ENCODE measurements around the gene HAT1.

The HAT1 gene

GRCh38 chr2:171880774-171881173 lies 41.5 kb upstream of the HAT1 start:
- no peak for ATAC-seq (ENCODE audit: low read depth)
- Histone ChIP-seq H3K4me1 (ENCODE audit: insufficient read depth, poor library complexity, severe bottlenecking) (peaks cover 9% of the 10 kb centered on the region), H3K27me3 (ENCODE audit: insufficient read depth, poor library complexity, severe bottlenecking) (no peaks in the 10 kb centered on the region), H3K36me3 (ENCODE audit: low read depth) (no peaks in the 10 kb centered on the region), H3K27ac (ENCODE audit: poor library complexity, severe bottlenecking) (no peak overlapping the region), H3K9me3 (ENCODE audit: severe bottlenecking) (no peaks in the 10 kb centered on the region), H3K4me3 (ENCODE audit: severe bottlenecking) (no peak overlapping the region)
- no peak for TF ChIP-seq CTCF (IDR thresholded peaks at IDR 0.05; ENCODE audit: poor library complexity, severe bottlenecking)
- no peak for DNase-seq (ENCODE audit: low spot score)

- H3K27ac ChIP-seq (ENCODE audit: poor library complexity, severe bottlenecking), result no peak overlapping the region
- H3K36me3 ChIP-seq (ENCODE audit: low read depth), result peaks cover 4% of the 10 kb centered on the region; the same call in 1 of the 2 replicates
- TF ChIP-seq CTCF (IDR thresholded peaks at IDR 0.05; ENCODE audit: poor library complexity, severe bottlenecking), result no peak
- no peak overlapping the region for H3K4me3 ChIP-seq (ENCODE audit: severe bottlenecking)
- ATAC-seq (ENCODE audit: low read depth) (no peak), DNase-seq (ENCODE audit: low spot score) (no peak)
- H3K27me3 ChIP-seq (ENCODE audit: insufficient read depth, poor library complexity, severe bottlenecking), result no peaks in the 10 kb centered on the region
- no peaks in the 10 kb centered on the region for H3K9me3 ChIP-seq (ENCODE audit: severe bottlenecking)
- H3K4me1 ChIP-seq (ENCODE audit: insufficient read depth, poor library complexity, severe bottlenecking), result peaks cover 9% of the 10 kb centered on the region
Observed at GRCh38 chr2:171882089-171882769, 40.0 kb upstream of the HAT1 start.

GRCh38 chr2:171883275-171883893 lies 38.9 kb upstream of the HAT1 start:
- ATAC-seq (ENCODE audit: low read depth) (no peak), DNase-seq (ENCODE audit: low spot score) (no peak)
- Histone ChIP-seq H3K4me1 (ENCODE audit: insufficient read depth, poor library complexity, severe bottlenecking) (peaks cover 7% of the 10 kb centered on the region), H3K9me3 (ENCODE audit: severe bottlenecking) (no peaks in the 10 kb centered on the region), H3K27me3 (ENCODE audit: insufficient read depth, poor library complexity, severe bottlenecking) (no peaks in the 10 kb centered on the region), H3K36me3 (ENCODE audit: low read depth) (peaks cover 4% of the 10 kb centered on the region; the same call in 1 of the 2 replicates), H3K4me3 (ENCODE audit: severe bottlenecking) (no peak overlapping the region), H3K27ac (ENCODE audit: poor library complexity, severe bottlenecking) (no peak overlapping the region)
- TF ChIP-seq CTCF (IDR thresholded peaks at IDR 0.05; ENCODE audit: poor library complexity, severe bottlenecking), result no peak

- no peaks in the 10 kb centered on the region for H3K27me3 ChIP-seq (ENCODE audit: insufficient read depth, poor library complexity, severe bottlenecking)
- DNase-seq (ENCODE audit: low spot score) (no peak), ATAC-seq (ENCODE audit: low read depth) (no peak)
- no peak overlapping the region for H3K27ac ChIP-seq (ENCODE audit: poor library complexity, severe bottlenecking)
- peaks cover 8% of the 10 kb centered on the region for H3K4me1 ChIP-seq (ENCODE audit: insufficient read depth, poor library complexity, severe bottlenecking)
- H3K4me3 ChIP-seq (ENCODE audit: severe bottlenecking), result no peak overlapping the region
- no peaks in the 10 kb centered on the region for H3K9me3 ChIP-seq (ENCODE audit: severe bottlenecking)
- no peak for TF ChIP-seq CTCF (IDR thresholded peaks at IDR 0.05; ENCODE audit: poor library complexity, severe bottlenecking)
- peaks cover 32% of the 10 kb centered on the region for H3K36me3 ChIP-seq (ENCODE audit: low read depth)
Observed at GRCh38 chr2:171889333-171889732, 32.9 kb upstream of the HAT1 start.

GRCh38 chr2:171889808-171890207 lies 32.5 kb upstream of the HAT1 start:
- Histone ChIP-seq H3K27me3 (ENCODE audit: insufficient read depth, poor library complexity, severe bottlenecking) (no peaks in the 10 kb centered on the region), H3K27ac (ENCODE audit: poor library complexity, severe bottlenecking) (no peak overlapping the region), H3K4me1 (ENCODE audit: insufficient read depth, poor library complexity, severe bottlenecking) (peaks cover 11% of the 10 kb centered on the region), H3K36me3 (ENCODE audit: low read depth) (peaks cover 32% of the 10 kb centered on the region), H3K9me3 (ENCODE audit: severe bottlenecking) (no peaks in the 10 kb centered on the region), H3K4me3 (ENCODE audit: severe bottlenecking) (no peak overlapping the region)
- DNase-seq (ENCODE audit: low spot score), result no peak
- TF ChIP-seq CTCF (IDR thresholded peaks at IDR 0.05; ENCODE audit: poor library complexity, severe bottlenecking), result no peak
- no peak for ATAC-seq (ENCODE audit: low read depth)

All from RWPE2 (cell line).